Measurements from ENCODE around the gene LCE5A.
"Not testable (repeated sequence)": the region's sequence is repeated elsewhere in the genome, so short reads cannot be mapped to it uniquely, and the experiment has no call there.

The LCE5A gene

GRCh38 chr1:152539901-152540300 is 29.3 kb downstream of the LCE5A start:
- no peaks in the 10 kb centered on the region for H3K9me3 ChIP-seq
- H3K27me3 ChIP-seq, result peaks cover under 1% of the 10 kb centered on the region; the same call in 1 of the 2 replicates
- H3K4me3 ChIP-seq (ENCODE audit: low read depth, low read length), result no peak overlapping the region
- H3K4me1 ChIP-seq, result no peaks in the 10 kb centered on the region
- no peaks in the 10 kb centered on the region for H3K36me3 ChIP-seq
- TF ChIP-seq, protein P1, sequence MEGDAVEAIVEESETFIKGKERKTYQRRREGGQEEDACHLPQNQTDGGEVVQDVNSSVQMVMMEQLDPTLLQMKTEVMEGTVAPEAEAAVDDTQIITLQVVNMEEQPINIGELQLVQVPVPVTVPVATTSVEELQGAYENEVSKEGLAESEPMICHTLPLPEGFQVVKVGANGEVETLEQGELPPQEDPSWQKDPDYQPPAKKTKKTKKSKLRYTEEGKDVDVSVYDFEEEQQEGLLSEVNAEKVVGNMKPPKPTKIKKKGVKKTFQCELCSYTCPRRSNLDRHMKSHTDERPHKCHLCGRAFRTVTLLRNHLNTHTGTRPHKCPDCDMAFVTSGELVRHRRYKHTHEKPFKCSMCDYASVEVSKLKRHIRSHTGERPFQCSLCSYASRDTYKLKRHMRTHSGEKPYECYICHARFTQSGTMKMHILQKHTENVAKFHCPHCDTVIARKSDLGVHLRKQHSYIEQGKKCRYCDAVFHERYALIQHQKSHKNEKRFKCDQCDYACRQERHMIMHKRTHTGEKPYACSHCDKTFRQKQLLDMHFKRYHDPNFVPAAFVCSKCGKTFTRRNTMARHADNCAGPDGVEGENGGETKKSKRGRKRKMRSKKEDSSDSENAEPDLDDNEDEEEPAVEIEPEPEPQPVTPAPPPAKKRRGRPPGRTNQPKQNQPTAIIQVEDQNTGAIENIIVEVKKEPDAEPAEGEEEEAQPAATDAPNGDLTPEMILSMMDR (IDR thresholded peaks at IDR 0.05; ENCODE audit: low read depth, low read length), result no peak
- no peak for DNase-seq

- TF ChIP-seq, protein P1 (IDR thresholded peaks at IDR 0.05; ENCODE audit: low read depth, low read length), result peak; percentile 15
- no peaks in the 10 kb centered on the region for H3K27me3 ChIP-seq
- H3K36me3 ChIP-seq, result no peaks in the 10 kb centered on the region
- no peaks in the 10 kb centered on the region for H3K9me3 ChIP-seq
- no peak overlapping the region for H3K4me3 ChIP-seq (ENCODE audit: low read depth, low read length)
- no peak for DNase-seq
- no peaks in the 10 kb centered on the region for H3K4me1 ChIP-seq
Measured at GRCh38 chr1:152543820-152544219, 33.2 kb downstream of the LCE5A start.

- H3K9me3 ChIP-seq, result no peaks in the 10 kb centered on the region
- TF ChIP-seq, protein P1 (IDR thresholded peaks at IDR 0.05; ENCODE audit: low read depth, low read length), result no peak
Measured at GRCh38 chr1:152546704-152547103, 36.1 kb downstream of the LCE5A start.

DNA sequence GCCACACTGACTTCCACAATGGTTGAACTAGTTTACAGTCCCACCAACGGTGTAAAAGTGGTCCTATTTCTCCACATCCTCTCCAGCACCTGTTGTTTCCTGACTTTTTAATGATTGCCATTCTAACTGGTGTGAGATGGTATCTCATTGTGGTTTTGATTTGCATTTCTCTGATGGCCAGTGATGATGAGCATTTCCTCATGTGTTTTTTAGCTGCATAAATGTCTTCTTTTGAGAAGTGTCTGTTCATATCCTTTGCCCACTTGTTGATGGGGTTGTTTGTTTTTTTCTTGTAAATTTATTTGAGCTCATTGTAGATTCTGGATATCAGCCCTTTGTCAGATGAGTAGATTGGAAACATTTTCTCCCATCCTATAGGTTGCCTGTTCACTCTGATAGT is 37.8 kb downstream of the LCE5A start:
- not testable (repeated sequence) for H3K9me3 ChIP-seq; H3K4me3 ChIP-seq (ENCODE audit: low read depth, low read length); H3K27me3 ChIP-seq; DNase-seq; H3K4me1 ChIP-seq; H3K36me3 ChIP-seq

More at GRCh38 chr1:152546704-152547103, 36.1 kb downstream of the LCE5A start:
- no peak for DNase-seq
- Histone ChIP-seq H3K4me3 (ENCODE audit: low read depth, low read length) (no peak overlapping the region), H3K4me1 (no peaks in the 10 kb centered on the region), H3K27me3 (no peaks in the 10 kb centered on the region), H3K36me3 (no peaks in the 10 kb centered on the region)
